CD4-positive, CD25-positive, alpha-beta regulatory T cell (primary cell): Measurements from ENCODE around the gene PARD3. TPM values are rescaled to one million over a fixed set of nuclear protein-coding genes. Genes with fewer than 3 reads are reported as not detected.
A peak's percentile ranks its signal among the peaks of the same experiment; 100 is the strongest.

ENCODE experiments used
- ATAC-seq, 2 donors: fragments of 150-1000 bp; cut with Tn5 transposase; one replicate each; pipeline ENCODE4 v1.10.0; 2021; ENCODE audit warnings: low read depth in 2 of 2, moderate number of reproducible peaks in 2 of 2, moderate library complexity in 1 of 2
- DNase-seq, 3 donors: peaks; one replicate each; pipeline versions ENCODE4 v3.0.0 to v3.0.0-alpha.2; 2012 to 2022; ENCODE audit warnings: mixed read lengths in 1 of 3
- H3K27ac ChIP-seq: one replicate; pipeline ENCODE4 v1.7.0; 2013; ENCODE audit warnings: mild to moderate bottlenecking, low read length; ENCODE audit not compliant: insufficient read depth, poor library complexity, severe bottlenecking
- H3K27me3 ChIP-seq: one replicate; pipeline ENCODE4 v1.7.0; 2013; ENCODE audit warnings: low read length; ENCODE audit not compliant: control insufficient read depth, insufficient read depth
- H3K36me3 ChIP-seq: one replicate; pipeline ENCODE4 v1.7.0; 2013; ENCODE audit warnings: mild to moderate bottlenecking, low read length, moderate library complexity; ENCODE audit not compliant: control insufficient read depth, insufficient read depth
- H3K4me1 ChIP-seq: 2 replicates; pipeline ENCODE4 v1.7.0; 2013; ENCODE audit warnings: mild to moderate bottlenecking, low read length; ENCODE audit not compliant: insufficient read depth, control insufficient read depth, poor library complexity, severe bottlenecking
- H3K4me3 ChIP-seq: one replicate; pipeline ENCODE4 v1.7.0; 2013; ENCODE audit warnings: low read depth, mild to moderate bottlenecking, low read length, moderate library complexity
- H3K9me3 ChIP-seq, 2 experiments: 1 replicate in 1 of 2; 2 replicates in 1 of 2; pipeline ENCODE4 v1.7.0; 2013; ENCODE audit warnings: low read length in 2 of 2, mild to moderate bottlenecking in 1 of 2, moderate library complexity in 1 of 2; ENCODE audit not compliant: control insufficient read depth in 2 of 2
- H3K27ac Mint-ChIP-seq, 3 donors: one replicate each; pipeline ENCODE4 v1.8.0; 2020 to 2022; ENCODE audit warnings: mild to moderate bottlenecking in 3 of 3, mixed read lengths in 3 of 3, moderate library complexity in 2 of 3
- H3K27me3 Mint-ChIP-seq: one replicate; pipeline ENCODE4 v1.8.0; 2022; ENCODE audit warnings: mild to moderate bottlenecking, mixed read lengths
- H3K36me3 Mint-ChIP-seq: one replicate; pipeline ENCODE4 v1.8.0; 2020; ENCODE audit warnings: mixed read lengths
- H3K4me1 Mint-ChIP-seq, 4 donors: one replicate each; pipeline ENCODE4 v1.8.0; 2020 to 2022; ENCODE audit warnings: mixed read lengths in 4 of 4, mild to moderate bottlenecking in 1 of 4
- H3K4me3 Mint-ChIP-seq, 4 donors: one replicate each; pipeline ENCODE4 v1.8.0; 2020 to 2022; ENCODE audit warnings: mild to moderate bottlenecking in 4 of 4, mixed read lengths in 4 of 4, moderate library complexity in 3 of 4
- H3K9me3 Mint-ChIP-seq, 7 donors: one replicate each; pipeline ENCODE4 v1.8.0; 2020 to 2022; ENCODE audit warnings: mixed read lengths in 7 of 7, mild to moderate bottlenecking in 3 of 7, moderate library complexity in 2 of 7
- polyA plus RNA-seq, 4 donors: library from polyadenylated mRNA; unstranded; fragments of 300-500 nt; fragmentation: Illumina TruSeq; gene quantifications; one replicate each; pipeline ENCODE4 v1.2.3, GENCODE V29; 2021
- total RNA-seq: library from RNA; stranded (reverse); gene quantifications from one replicate; pipeline ENCODE4 v1.2.3, GENCODE V29; 2022

PARD3 gene
- total and polyA plus RNA-seq, 5 donors from 2014 or later = 0.08 to 0.79 TPM; not detected in 3

DNA sequence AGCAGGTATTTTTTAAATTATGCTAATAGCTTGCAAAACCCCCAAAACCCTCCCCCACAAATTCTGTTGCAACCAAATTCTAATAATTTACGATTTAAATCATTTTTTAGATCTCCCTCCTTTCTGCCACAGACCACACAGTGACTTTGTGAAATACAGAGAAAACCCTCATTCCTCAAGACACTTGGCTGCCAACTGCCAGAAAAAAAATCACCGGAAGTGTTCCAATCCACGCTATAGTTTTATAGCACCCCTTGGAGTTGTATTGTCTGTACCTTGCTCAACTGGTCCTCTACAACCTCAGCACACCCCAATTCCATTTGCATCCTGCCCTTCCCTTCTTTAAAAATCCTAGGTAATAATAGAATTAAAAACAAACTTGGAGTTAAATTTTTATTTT is 560.1 kb downstream of the PARD3 start:
- Histone ChIP-seq H3K4me1 (no peaks in the 10 kb centered on the region), H3K9me3 (no peaks in the 10 kb centered on the region), H3K27ac (no peak overlapping the region), H3K36me3 (no peaks in the 10 kb centered on the region), H3K27me3 (no peaks in the 10 kb centered on the region), H3K4me3 (no peak overlapping the region)
- Mint-ChIP-seq H3K27me3 (peaks cover 3% of the 10 kb centered on the region), H3K27ac (no peak overlapping the region), H3K36me3 (no peaks in the 10 kb centered on the region), H3K9me3 (peaks cover 0 to 1% (median 0%) of the 10 kb centered on the region in 7 donors), H3K4me1 (no peaks in the 10 kb centered on the region), H3K4me3 (no peak overlapping the region)
- no peak for DNase-seq
- ATAC-seq = no peak

- Histone ChIP-seq H3K4me1 (no peaks in the 10 kb centered on the region), H3K4me3 (no peak overlapping the region), H3K27ac (no peak overlapping the region), H3K27me3 (no peaks in the 10 kb centered on the region), H3K36me3 (no peaks in the 10 kb centered on the region), H3K9me3 (no peaks in the 10 kb centered on the region)
- no peak for ATAC-seq
- H3K4me1 Mint-ChIP-seq = no peaks in the 10 kb centered on the region
- peaks cover 5% of the 10 kb centered on the region for H3K27me3 Mint-ChIP-seq
- H3K27ac Mint-ChIP-seq = no peak overlapping the region
- no peaks in the 10 kb centered on the region for H3K36me3 Mint-ChIP-seq
- DNase-seq = no peak
- H3K9me3 Mint-ChIP-seq = peaks cover 0 to 1% (median 0%) of the 10 kb centered on the region in 7 donors
- H3K4me3 Mint-ChIP-seq = no peak overlapping the region
Observed at GRCh38 chr10:34254596-34254995, 560.5 kb downstream of the PARD3 start.

- no peaks in the 10 kb centered on the region for H3K36me3 Mint-ChIP-seq
- no peak overlapping the region for H3K27ac Mint-ChIP-seq
- ATAC-seq = no peak
Observed at GRCh38 chr10:34252111-34252510, 563.0 kb downstream of the PARD3 start.

GRCh38 chr10:34251177-34251576 is 563.9 kb downstream of the PARD3 start:
- no peak overlapping the region for H3K27ac ChIP-seq
- H3K9me3 ChIP-seq = no peaks in the 10 kb centered on the region
- H3K27me3 ChIP-seq = no peaks in the 10 kb centered on the region
- Mint-ChIP-seq H3K4me1 (no peaks in the 10 kb centered on the region), H3K36me3 (no peaks in the 10 kb centered on the region), H3K4me3 (no peak overlapping the region), H3K27me3 (peaks cover 5% of the 10 kb centered on the region), H3K9me3 (no peaks in the 10 kb centered on the region), H3K27ac (peak overlapping the region in 2 of 3 donors; percentile 5 to 27)
- no peaks in the 10 kb centered on the region for H3K4me1 ChIP-seq
- no peak for DNase-seq
- H3K36me3 ChIP-seq = no peaks in the 10 kb centered on the region
- no peak overlapping the region for H3K4me3 ChIP-seq
- peak in 1 of 2 donors; percentile 20 for ATAC-seq

More at GRCh38 chr10:34252111-34252510, 563.0 kb downstream of the PARD3 start:
- Mint-ChIP-seq H3K9me3 (peaks cover 0 to 1% (median 0%) of the 10 kb centered on the region in 7 donors), H3K4me3 (no peak overlapping the region), H3K4me1 (no peaks in the 10 kb centered on the region), H3K27me3 (peaks cover 5% of the 10 kb centered on the region)
- H3K27me3 ChIP-seq = no peaks in the 10 kb centered on the region
- no peaks in the 10 kb centered on the region for H3K36me3 ChIP-seq
- H3K27ac ChIP-seq = no peak overlapping the region
- no peaks in the 10 kb centered on the region for H3K4me1 ChIP-seq
- no peaks in the 10 kb centered on the region for H3K9me3 ChIP-seq
- no peak for DNase-seq
- no peak overlapping the region for H3K4me3 ChIP-seq

DNA sequence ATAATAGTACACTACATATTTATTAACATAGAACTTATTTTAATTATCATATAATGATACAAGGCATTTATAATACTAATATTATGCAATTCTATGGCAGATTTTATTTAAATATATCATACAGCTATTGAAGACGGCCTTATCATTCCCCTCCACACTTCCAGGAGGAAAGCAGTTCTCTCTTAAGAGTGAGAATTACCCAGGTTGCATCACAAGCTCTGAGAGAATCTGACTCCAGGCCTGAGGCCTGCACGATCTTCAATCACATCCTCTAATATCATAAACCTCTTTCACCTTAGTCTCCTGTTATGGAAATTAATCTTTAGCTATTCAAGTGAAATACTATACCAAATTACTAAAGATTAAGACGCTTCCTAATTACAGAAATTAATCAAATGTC is 564.4 kb downstream of the PARD3 start:
- Histone ChIP-seq H3K27me3 (no peaks in the 10 kb centered on the region), H3K9me3 (no peaks in the 10 kb centered on the region), H3K4me1 (no peaks in the 10 kb centered on the region), H3K36me3 (no peaks in the 10 kb centered on the region), H3K4me3 (no peak overlapping the region), H3K27ac (no peak overlapping the region)
- no peaks in the 10 kb centered on the region for H3K9me3 Mint-ChIP-seq
- ATAC-seq = no peak
- peaks cover 5% of the 10 kb centered on the region for H3K27me3 Mint-ChIP-seq
- no peak overlapping the region for H3K4me3 Mint-ChIP-seq
- H3K4me1 Mint-ChIP-seq = no peaks in the 10 kb centered on the region
- no peak for DNase-seq
- no peaks in the 10 kb centered on the region for H3K36me3 Mint-ChIP-seq
- H3K27ac Mint-ChIP-seq = peak overlapping the region in 1 of 3 donors; percentile 5

DNA sequence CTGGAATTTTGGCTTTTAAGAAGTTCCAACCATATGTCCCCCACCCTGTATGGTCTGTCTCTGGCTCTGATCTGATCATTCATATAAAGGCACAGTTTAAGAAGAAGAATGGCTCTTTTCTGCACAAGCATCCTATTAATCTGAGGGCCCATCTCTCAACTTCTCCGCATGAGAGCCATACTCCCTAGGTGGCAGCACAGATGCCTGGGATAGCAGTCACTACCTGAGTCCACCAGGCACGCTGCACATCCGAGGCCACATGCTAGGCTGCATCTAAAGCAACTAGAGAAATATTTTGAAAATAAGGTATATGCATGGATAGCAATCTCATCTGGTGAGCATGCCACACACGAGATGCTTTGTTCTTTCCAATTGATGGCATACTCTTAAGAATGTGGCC is 565.5 kb downstream of the PARD3 start:
- H3K4me1 ChIP-seq = no peaks in the 10 kb centered on the region
- no peaks in the 10 kb centered on the region for H3K36me3 ChIP-seq
- H3K27me3 ChIP-seq = no peaks in the 10 kb centered on the region
- H3K9me3 ChIP-seq = no peaks in the 10 kb centered on the region
- H3K27me3 Mint-ChIP-seq = peaks cover 5% of the 10 kb centered on the region
- no peaks in the 10 kb centered on the region for H3K4me1 Mint-ChIP-seq
- H3K27ac Mint-ChIP-seq = no peak overlapping the region
- H3K27ac ChIP-seq = no peak overlapping the region
- H3K9me3 Mint-ChIP-seq = no peaks in the 10 kb centered on the region
- H3K4me3 Mint-ChIP-seq = no peak overlapping the region
- DNase-seq (no peak), ATAC-seq (no peak)
- H3K36me3 Mint-ChIP-seq = no peaks in the 10 kb centered on the region
- H3K4me3 ChIP-seq = no peak overlapping the region

DNA sequence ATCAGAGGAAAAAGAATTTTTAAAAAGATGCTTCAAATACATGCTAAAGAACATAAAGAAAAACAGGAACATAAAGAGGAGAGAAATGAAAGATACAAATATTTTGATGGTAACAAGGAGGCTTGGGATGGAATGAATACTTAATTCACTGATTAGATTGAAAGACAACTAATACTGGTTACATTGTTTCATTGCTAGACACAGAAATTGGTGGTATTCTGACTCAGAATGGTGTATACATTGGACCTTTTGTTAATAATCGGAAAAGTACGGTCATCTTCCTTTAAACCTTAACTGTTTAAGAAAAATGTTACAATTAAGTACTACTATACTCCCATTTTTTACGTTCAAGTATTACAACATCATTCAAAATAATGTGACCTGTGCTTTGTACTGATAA is 567.5 kb downstream of the PARD3 start:
- no peak for DNase-seq
- no peak for ATAC-seq
- Mint-ChIP-seq H3K9me3 (no peaks in the 10 kb centered on the region), H3K27ac (no peak overlapping the region), H3K27me3 (peaks cover 5% of the 10 kb centered on the region), H3K4me1 (no peaks in the 10 kb centered on the region), H3K36me3 (no peaks in the 10 kb centered on the region), H3K4me3 (peak overlapping the region in 1 of 4 donors; percentile 59)
- Histone ChIP-seq H3K9me3 (no peaks in the 10 kb centered on the region), H3K4me3 (no peak overlapping the region), H3K4me1 (no peaks in the 10 kb centered on the region), H3K27ac (no peak overlapping the region), H3K27me3 (no peaks in the 10 kb centered on the region), H3K36me3 (no peaks in the 10 kb centered on the region)

DNA sequence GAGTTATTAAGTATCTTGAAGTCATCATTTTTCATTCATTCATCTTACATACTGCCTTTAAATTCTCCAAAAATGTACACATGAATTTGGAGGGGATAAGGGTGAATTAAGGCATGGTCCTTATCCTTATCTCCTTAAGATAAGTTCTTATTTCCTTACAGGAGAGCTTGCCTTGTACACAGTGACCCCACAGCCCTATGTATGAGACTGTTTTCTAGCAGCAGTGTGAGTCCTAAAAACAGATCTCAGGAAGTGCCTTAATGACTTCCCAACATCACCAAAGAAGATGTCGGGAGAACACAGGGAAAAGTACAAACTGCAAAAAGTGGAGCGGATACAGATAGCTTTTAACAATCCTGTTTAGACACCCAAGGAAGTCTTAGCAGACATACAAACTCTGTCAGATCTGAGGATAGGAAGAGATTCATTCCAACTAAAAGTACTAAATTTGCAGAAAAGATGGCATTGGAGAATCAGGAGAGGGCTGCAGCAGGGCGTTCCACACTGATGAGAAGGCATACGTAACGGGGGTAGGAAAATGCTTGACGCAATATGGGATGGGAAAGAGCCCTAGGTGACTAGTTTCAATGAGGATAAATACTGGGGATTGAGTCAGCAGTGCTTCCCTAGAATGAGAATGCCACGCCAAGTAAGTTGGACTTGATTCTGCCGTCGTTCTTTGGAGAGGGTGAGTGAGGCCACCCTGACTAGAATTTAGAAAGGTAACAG is 570.2 kb downstream of the PARD3 start:
- Mint-ChIP-seq H3K27ac (peak overlapping the region in 1 of 3 donors; percentile 32), H3K36me3 (no peaks in the 10 kb centered on the region), H3K4me1 (no peaks in the 10 kb centered on the region), H3K4me3 (no peak overlapping the region), H3K27me3 (peaks cover under 1% of the 10 kb centered on the region), H3K9me3 (no peaks in the 10 kb centered on the region)
- no peak overlapping the region for H3K4me3 ChIP-seq
- H3K27ac ChIP-seq = no peak overlapping the region
- DNase-seq (no peak), ATAC-seq (no peak)
- H3K27me3 ChIP-seq = no peaks in the 10 kb centered on the region
- no peaks in the 10 kb centered on the region for H3K9me3 ChIP-seq
- H3K4me1 ChIP-seq = no peaks in the 10 kb centered on the region
- H3K36me3 ChIP-seq = no peaks in the 10 kb centered on the region
